HG03064 (cell line): ENCODE data around the gene P2RY1.
"Not testable (repeated sequence)": the region's sequence is repeated elsewhere in the genome, so short reads cannot be mapped to it uniquely, and the experiment has no call there.

ENCODE experiments used
- ATAC-seq: cut with Tn5 transposase; IDR thresholded peaks from one replicate; pipeline ENCODE4 v1.9.1; 2021; ENCODE audit warnings: low read depth; ENCODE audit not compliant: unreplicated experiment

The P2RY1 gene

DNA sequence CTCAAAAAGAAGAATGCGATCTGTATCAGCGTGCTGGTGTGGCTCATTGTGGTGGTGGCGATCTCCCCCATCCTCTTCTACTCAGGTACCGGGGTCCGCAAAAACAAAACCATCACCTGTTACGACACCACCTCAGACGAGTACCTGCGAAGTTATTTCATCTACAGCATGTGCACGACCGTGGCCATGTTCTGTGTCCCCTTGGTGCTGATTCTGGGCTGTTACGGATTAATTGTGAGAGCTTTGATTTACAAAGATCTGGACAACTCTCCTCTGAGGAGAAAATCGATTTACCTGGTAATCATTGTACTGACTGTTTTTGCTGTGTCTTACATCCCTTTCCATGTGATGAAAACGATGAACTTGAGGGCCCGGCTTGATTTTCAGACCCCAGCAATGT is 1.3 kb downstream of the P2RY1 start:
- ATAC-seq = no peak

DNA sequence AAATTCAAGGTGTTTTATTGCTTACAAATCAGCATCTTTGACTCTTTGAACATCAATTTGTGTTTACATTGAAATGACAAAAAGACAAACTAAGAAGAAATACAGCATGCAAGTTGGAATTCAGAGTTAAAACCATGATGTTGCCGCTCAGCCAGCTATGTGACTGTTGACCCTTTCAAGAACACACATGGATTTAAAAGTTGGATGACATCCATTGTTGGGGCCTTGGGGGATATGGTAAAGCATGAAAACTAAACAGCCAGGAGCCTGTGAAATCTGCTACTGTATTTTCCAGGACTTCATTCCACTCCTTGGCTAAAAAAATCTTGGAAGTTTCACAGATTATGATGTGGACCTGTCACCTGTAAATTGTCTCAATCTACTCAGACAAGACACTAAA is 4.6 kb downstream of the P2RY1 start:
- ATAC-seq = no peak

DNA sequence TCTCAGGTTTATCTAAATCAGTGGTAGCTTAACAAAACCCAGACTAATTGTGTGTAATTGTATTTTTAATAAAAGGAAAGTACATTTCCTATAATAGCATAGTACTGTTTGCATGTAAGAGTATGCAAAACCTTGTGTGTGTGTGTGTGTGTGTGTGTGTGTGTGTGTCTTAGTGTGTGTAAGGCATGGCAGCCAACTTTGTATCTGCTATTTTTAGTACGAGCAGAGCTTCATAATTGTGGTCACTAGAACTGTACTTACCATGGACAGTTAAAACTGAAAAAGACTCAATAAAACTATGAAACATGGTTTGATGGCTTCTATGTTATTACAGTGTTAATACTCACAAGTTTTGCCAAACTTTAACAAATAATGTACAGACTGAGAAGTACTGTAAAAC is 6.2 kb downstream of the P2RY1 start:
- ATAC-seq = no peak

DNA sequence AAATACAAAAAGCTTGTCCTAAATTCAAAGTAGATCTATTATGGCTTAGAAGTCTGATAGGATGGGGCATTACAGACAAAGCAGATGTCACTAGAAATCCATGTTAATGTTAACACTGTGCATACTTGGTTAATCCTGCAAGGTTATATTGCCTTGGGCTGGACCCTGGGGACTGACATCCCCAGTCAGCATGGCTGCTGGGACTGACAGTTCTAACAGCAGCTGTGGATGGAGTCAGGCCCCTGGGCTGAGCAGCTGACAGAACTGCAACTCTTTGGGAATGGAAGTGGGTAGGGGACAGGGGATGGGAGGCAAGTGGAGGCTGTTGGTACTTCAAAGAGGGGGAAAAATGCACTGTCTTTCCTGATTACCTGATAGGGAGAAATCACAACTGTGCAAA is 7.5 kb downstream of the P2RY1 start:
- no peak for ATAC-seq

DNA sequence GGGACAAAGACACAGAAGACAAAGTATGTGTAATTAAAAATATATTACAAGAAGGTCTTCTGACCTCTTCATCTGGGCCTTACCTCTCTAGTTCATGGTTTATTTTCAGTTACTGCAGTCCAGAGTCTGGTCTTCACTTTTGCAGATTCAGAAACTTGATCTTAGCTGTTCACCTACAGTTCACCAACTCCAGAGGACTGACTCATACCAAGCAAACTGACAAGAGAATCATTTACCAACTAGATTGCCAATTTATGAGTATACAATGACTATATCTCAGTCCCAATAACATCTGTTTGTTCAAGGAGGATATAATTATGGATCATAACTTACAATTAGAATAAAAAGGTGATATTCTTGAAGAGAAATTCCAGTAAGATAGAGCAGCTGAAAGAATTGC is 9.0 kb downstream of the P2RY1 start:
- ATAC-seq = peak; percentile 72

DNA sequence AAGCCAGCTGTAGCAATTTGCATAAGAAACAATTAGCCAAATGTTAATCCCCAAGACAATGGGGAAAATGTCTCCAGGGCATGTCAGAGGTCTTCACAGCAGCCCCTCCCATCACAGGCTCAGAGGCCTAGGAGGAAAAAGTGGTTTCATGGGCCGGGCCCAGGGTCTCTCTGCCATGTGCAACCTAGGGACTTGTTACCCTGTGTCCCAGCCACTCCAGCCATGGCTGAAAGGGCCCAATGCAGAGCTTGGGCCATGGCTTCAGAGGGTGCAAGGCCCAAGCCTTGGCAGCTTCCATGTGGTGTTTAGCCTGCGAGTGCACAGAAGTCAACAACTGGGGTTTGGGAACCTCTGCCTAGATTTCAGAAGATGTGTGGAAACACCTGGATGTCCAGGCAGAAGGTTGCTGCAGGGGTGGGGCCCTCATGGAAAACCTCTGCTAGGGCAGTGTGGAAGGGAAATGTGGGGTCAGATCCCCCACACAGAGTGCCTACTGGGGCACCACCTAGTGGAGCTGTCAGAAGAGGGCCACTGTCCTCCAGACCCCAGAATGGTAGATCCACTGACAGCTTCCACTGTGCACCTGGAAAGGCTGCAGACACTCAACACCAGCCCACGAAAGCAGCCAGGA is 11.8 kb downstream of the P2RY1 start:
- ATAC-seq = not testable (repeated sequence)

DNA sequence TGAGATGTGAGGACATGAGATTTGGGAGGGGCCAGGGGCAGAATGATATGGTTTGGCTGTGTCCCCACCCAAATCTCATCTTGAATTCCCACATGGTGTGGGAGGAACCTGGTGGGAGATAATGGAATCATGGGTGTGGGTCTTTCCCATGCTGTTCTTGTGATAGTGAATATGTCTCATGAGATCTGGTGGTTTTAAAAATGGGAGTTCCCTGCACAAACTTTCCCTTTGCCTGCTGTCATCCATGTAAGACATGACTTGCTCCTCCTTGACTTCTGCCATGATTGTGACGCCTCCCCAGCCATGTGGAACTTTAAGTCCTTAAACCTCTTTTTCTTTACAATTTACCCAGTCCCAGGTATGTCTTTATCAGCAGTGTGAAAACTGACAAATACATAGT is 12.7 kb downstream of the P2RY1 start:
- not testable (repeated sequence) for ATAC-seq

DNA sequence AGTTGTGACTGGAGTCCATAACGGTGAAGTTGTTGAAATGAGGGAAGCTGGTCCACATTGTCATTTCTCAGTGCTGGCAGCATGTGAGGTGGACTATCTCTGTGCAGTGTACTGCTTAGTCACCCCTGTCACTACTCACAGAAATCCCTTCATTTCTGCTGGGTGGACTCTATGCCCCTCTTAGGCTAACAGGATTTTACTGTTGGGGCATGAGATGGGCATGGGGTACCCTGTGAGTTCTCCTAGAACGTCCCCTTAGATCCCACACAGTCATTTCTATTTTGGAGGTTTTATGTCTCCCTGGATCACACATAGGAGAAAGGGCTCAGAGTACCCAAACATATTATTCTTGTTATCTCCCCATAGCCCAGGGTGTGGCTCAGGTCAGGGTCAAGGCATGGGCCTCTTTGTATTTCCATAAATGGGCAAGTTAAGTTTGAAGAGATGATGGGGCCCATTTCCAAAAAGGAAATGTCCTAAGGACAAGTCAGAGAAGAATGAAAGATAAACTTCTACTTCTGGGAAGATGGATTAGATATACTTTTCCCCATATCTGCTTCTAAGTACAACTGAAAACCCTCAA is 15.2 kb downstream of the P2RY1 start:
- no peak for ATAC-seq

DNA sequence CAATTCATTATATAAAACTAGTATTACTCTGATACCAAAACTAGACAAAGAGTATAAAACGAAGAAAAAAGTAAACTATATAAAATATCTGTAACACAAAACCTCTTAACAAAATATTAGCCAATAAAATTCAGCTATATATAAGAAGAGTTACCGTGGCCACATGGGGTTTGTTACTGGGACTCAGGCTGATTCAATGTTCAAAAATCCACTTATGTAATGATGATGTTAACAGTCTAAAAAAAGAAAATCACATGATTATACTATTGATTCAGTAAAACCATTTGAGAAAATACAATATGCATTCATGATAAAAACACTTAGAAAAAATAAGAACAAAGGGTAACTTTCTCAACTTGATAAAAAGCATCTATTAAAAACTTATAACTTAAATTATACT is 18.3 kb downstream of the P2RY1 start:
- ATAC-seq = no peak

DNA sequence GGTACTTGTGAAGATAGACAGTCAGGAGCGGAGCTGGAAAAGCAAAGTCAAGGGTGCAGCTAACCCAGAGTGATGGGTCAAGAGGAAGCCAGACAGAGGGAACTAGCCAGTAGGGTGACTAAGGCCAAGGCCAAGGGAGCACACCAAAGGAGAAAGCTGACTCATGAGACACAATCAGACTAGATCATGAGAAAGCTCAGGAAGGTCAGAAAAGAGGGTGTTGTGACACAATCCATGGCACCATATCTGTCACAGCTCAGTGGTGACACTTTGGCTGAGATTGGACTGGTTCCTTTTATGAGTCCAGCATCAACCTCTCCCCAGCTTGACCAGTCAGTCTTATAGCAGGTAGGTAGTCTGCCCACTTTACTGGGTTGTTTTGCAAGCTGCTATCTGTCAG is 22.2 kb downstream of the P2RY1 start:
- no peak for ATAC-seq

DNA sequence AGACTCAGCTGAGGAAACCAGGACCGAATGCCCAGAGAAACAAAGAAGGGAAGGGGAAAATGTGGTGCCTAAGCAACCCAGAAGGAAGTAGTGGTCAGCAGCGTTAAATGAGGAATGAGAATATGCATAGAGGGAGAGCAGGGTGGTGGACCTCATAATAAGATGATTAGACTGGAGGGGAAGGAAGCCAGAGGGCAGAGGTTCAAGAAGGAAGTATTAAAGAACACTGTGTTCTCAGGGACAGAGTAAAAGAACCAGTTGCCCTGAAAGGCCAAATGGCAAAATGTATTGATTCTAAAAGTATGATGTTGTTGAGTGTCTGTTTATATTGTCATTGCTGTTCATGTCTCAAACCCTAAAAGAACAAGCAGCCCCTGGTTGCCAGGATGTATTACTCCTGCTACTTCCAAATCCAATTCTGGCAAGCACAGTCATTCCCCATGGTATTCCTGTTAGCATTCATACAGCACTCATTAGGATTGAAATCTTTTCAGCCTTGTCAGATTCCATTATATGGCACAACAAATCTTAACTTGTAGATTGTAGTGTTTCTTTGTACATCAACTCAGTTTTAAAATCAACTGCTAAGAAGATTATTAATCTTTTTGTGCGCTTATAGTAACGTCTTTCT is 23.4 kb downstream of the P2RY1 start:
- ATAC-seq = no peak

DNA sequence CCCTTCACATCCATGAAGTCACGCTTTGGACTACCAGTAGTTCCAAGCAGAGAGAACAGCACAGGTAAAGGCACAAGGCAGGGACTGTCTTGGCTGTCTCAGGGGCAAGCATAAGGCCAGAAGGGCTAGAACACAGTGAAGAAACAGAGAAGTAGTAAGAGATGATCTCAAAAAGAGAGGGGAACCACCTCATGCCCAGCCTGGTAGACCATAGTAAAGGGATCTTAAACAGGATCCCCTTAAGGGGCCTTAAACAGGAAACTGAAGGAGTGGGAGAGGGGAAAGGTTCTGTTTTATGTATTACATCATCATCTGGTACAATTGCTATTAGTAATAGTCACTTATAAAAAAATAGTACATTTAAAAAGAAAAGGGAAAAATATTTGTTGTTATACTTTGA is 25.8 kb downstream of the P2RY1 start:
- no peak for ATAC-seq

DNA sequence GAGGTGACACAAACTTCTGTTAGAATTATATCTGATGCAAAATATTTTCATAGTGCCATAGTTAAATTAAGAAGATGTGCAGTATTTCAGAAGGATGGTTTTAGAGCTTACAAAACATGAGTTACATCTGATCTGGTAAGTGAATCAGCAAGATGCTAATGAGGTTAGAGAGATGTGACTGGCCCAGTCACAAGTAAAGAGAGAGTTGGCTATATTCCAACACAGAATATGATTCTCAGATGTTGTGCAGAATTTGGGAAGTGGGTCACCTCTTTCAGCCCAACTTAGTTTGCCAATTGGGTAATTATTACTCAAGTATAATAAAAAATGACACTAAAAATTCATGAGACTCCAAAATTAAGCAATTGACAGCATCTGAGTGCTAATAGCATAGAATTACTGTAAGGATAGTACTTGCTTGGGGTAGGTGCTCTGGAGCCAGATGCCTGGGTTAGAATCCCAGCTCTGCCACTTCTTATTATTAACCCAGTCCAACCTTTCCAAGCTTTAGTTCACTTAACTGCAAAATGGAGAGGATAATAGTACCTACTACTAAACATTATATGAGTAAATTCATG is 30.8 kb downstream of the P2RY1 start:
- no peak for ATAC-seq

DNA sequence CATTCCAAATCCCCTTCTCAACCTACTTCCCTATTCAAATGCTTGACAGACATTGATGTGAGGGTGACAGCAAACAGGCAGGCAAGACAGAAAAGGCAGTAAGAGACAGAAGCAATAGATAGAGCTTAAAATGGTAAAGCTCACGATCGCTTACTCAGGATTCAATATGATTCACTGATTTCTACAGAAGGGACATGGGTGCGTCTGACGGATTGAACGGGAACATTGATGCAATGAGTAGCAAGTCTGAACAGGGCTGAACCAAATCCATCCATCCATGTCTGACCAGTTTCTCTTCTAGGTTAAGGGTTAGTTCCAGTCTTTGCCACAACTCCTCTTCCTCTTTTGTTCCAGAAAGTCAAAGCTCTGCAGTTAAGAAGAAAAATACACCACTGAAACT is 35.1 kb downstream of the P2RY1 start:
- no peak for ATAC-seq

DNA sequence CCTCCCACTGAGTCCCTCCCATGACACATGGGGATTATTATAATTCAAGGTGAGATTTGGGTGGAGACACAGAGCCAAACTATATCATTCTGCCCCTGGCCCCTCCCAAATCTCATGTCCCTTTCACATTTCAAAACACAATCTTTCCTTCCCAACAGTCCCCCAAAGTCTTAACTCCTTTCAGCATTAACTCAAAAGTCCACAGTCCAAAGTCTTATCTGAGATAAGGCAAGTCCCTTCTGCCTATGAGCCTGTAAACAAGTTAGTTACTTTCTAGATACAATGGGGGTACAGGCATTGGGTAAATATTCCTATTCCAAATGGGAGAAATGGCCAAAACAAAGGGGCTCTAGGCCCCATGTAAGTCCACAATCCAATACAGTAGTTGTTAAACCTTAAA is 38.4 kb downstream of the P2RY1 start:
- ATAC-seq = not testable (repeated sequence)

DNA sequence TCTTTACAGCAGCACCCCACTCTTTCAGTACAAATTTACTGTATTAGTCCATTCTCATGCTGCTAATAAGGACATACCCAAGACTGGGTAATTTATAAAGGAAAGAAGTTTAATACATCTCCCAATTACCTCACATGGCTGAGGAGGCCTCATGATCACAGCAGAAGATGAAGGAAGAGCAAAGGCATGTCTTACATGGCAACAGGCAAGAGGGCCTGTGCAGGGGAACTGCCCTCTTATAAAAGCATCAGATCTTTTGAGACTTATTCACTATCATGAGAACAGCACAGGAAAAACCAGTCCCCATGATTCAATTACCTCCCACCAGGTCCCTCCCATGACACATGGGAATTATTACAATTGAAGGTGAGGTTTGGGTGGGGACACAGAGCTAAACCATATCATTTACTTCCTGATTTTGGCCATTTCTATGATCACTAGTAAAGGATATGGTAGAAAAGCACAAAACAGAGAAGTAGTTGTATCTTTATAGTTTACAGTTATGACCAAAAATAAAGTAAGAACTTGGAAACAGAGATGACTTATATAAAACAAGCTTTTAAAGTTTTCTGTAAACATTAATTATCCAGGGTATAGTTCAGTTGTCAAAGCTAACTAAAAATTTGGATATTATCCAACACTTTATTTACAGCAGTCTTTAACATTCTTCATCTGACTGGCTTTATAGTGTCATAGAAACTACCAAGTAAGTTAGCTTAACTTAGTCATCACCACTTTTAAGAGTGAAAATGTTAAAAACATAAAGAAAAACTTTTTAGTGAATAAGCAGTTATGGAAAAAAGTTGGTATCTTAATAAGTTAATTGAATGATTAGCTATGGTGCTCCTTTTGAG is 40.2 kb downstream of the P2RY1 start:
- no peak for ATAC-seq

DNA sequence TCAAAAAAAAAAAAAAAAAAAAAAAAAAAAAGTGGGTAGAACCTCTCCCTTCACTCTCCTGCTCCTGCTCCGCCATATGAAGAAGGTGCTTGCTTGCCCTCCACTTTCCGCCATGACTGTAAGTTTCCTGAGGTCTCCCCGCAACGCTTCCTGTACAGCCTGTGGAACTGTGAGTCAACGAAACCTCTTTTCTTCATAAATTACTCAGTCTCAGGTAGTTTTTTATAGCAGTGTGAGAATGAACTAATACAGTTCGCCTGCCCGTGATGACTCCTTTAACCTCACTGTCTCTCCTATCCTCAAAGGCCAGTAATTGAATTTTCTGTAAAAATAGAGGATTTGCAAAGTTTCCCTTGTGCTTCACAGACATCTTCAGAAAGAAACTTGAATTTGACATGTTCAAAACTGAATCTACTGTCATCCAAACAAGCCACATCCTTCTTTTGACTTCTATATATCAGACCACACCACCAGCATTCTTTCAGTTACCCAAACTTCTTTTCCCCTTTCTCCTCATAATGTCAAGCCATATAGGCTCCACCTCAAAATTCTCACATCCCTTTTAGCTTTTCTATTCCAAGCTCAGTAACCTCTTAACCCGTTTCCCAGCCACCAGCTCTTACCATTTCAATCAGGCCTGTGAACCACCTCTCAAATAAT is 44.3 kb downstream of the P2RY1 start:
- ATAC-seq = no peak

DNA sequence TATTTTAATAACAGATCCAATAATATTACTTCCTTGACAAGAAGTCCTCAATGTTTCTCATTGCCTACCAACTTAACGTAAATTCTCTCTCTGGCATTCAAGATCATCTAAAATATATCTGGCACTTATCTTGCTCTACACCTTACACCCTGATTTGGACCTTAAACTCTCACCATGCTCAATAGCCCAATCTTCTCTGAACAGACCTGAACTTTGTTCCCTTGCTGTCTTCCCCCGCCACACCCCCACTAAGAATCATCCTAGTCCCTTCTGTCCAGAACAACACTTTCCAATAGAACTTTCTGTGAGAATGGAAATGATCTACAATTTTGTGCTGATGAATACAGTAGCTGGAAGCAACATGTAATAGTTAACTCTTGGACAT is 44.9 kb downstream of the P2RY1 start:
- no peak for ATAC-seq

DNA sequence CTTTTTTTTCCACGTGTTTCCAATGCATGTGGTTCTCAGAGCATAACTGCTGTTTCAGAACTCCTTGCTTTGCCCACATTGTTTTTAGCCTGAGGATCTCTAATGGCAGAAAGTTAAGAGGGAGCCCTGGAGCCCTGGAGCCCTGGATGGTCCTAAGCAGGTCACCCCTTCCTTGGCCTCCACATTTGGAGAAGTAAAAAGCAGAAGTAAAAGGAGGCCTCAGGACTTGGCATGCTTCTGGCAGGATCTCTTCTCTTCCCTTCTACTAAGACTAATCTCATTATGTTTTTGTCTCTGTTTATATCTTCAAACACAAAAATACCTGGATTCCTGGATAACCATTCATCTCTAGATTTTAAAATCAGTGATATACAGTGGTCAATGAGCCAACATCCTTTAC is 50.1 kb downstream of the P2RY1 start:
- no peak for ATAC-seq
